ENCODE results near the gene WDR81.

WDR81 gene

DNA sequence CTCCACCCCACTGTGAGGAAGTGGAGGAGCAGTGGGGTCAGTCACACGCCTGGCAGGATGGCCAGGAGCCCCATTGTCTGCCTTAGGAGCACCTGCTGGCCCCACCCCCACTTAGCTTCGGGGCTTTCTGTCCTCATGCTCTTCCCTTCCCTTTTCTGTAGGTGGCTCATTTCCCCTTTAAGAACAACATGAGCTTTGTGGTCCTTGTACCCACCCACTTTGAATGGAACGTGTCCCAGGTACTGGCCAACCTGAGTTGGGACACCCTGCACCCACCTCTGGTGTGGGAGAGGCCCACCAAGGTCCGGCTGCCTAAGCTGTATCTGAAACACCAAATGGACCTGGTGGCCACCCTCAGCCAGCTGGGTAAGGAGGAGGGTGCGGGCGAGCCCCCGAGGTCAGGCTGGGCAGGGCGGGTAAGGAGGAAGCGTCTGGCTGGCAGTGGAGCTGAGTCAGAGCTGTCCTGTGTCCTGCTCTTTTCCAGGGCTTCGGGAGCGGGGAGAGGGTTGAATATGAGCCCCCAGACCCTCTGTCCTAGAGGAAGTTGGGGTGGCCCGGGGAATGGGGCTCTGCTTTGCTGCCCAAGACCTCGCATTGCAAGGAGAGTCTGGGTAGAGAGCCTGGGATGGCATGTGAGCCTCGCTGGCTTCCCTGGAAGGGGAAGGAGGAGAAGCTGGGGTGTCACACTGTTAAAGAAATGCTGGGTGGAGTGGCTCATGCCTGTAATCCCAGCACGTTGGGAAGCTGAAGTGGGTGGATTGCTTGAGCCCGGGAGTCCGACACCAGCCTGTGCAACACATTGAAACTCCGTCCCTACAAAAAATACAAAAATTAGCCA lies 28.1 kb downstream of the WDR81 start:
- Histone ChIP-seq H3K9ac (ENCODE audit: low read length) (no peak overlapping the region), H2AFZ (ENCODE audit: low read length) (no peak overlapping the region), H3K27me3 (ENCODE audit: insufficient read depth, low read length) (peaks cover 5% of the 10 kb centered on the region; the same call in 1 of the 2 replicates), H3K9me2 (ENCODE audit: low read depth, low read length) (no peaks in the 10 kb centered on the region), H3K4me1 (ENCODE audit: insufficient read depth, low read length, severe bottlenecking) (peaks cover 10% of the 10 kb centered on the region), H3K79me2 (ENCODE audit: insufficient read depth, low read length) (no peaks in the 10 kb centered on the region), H3F3A (ENCODE audit: insufficient read depth, low read length) (no peaks in the 10 kb centered on the region), H4K20me1 (ENCODE audit: insufficient read depth, low read length) (no peaks in the 10 kb centered on the region), H3K36me3 (ENCODE audit: insufficient read depth, low read length) (no peaks in the 10 kb centered on the region), H3K27ac (ENCODE audit: low read depth, low read length, poor library complexity, severe bottlenecking) (no peak overlapping the region), H3K4me3 (ENCODE audit: low read depth, low read length, poor library complexity, severe bottlenecking) (no peak overlapping the region), H3K4me2 (ENCODE audit: low read length) (no peak overlapping the region), H3K9me3 (ENCODE audit: low read length) (no peaks in the 10 kb centered on the region)
- TF ChIP-seq, protein P1, sequence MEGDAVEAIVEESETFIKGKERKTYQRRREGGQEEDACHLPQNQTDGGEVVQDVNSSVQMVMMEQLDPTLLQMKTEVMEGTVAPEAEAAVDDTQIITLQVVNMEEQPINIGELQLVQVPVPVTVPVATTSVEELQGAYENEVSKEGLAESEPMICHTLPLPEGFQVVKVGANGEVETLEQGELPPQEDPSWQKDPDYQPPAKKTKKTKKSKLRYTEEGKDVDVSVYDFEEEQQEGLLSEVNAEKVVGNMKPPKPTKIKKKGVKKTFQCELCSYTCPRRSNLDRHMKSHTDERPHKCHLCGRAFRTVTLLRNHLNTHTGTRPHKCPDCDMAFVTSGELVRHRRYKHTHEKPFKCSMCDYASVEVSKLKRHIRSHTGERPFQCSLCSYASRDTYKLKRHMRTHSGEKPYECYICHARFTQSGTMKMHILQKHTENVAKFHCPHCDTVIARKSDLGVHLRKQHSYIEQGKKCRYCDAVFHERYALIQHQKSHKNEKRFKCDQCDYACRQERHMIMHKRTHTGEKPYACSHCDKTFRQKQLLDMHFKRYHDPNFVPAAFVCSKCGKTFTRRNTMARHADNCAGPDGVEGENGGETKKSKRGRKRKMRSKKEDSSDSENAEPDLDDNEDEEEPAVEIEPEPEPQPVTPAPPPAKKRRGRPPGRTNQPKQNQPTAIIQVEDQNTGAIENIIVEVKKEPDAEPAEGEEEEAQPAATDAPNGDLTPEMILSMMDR (IDR thresholded peaks at IDR 0.05; ENCODE audit: low read length) = no peak; the same call in 1 of the 2 replicates
- TF ChIP-seq EZH2 (IDR thresholded peaks at IDR 0.05; ENCODE audit: borderline replicate concordance, low read length) = no peak

DNA sequence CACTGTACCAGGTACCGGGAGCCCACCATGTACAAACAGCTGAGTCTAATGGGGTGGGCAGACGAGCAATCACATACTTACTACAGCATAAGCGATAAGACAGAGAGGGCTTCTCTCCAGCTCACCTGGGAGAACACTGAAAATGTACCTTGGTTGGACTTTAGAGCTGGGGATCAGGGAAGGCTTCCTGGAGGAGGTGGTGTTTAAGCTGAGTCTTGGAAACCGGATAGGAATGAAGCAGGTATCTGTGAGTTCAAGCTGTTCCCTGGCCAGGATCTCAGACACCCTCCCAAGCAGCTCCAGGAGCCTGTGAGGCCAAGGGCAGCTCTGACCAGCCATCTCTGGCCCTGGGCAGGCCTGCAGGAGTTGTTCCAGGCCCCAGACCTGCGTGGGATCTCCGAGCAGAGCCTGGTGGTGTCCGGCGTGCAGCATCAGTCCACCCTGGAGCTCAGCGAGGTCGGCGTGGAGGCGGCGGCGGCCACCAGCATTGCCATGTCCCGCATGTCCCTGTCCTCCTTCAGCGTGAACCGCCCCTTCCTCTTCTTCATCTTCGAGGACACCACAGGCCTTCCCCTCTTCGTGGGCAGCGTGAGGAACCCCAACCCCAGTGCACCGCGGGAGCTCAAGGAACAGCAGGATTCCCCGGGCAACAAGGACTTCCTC lies 29.4 kb downstream of the WDR81 start:
- Histone ChIP-seq H3K27me3 (ENCODE audit: insufficient read depth, low read length) (peaks cover 5% of the 10 kb centered on the region; the same call in 1 of the 2 replicates), H2AFZ (ENCODE audit: low read length) (no peak overlapping the region), H3K4me2 (ENCODE audit: low read length) (no peak overlapping the region), H3K27ac (ENCODE audit: low read depth, low read length, poor library complexity, severe bottlenecking) (no peak overlapping the region), H3K9me3 (ENCODE audit: low read length) (no peaks in the 10 kb centered on the region), H3K4me1 (ENCODE audit: insufficient read depth, low read length, severe bottlenecking) (peaks cover 10% of the 10 kb centered on the region), H4K20me1 (ENCODE audit: insufficient read depth, low read length) (no peaks in the 10 kb centered on the region), H3K9ac (ENCODE audit: low read length) (no peak overlapping the region), H3K36me3 (ENCODE audit: insufficient read depth, low read length) (no peaks in the 10 kb centered on the region), H3K9me2 (ENCODE audit: low read depth, low read length) (no peaks in the 10 kb centered on the region), H3K79me2 (ENCODE audit: insufficient read depth, low read length) (no peaks in the 10 kb centered on the region), H3F3A (ENCODE audit: insufficient read depth, low read length) (no peaks in the 10 kb centered on the region), H3K4me3 (ENCODE audit: low read depth, low read length, poor library complexity, severe bottlenecking) (no peak overlapping the region)
- TF ChIP-seq EZH2 (IDR thresholded peaks at IDR 0.05; ENCODE audit: borderline replicate concordance, low read length) = no peak
- TF ChIP-seq, protein P1 (IDR thresholded peaks at IDR 0.05; ENCODE audit: low read length) = no peak

DNA sequence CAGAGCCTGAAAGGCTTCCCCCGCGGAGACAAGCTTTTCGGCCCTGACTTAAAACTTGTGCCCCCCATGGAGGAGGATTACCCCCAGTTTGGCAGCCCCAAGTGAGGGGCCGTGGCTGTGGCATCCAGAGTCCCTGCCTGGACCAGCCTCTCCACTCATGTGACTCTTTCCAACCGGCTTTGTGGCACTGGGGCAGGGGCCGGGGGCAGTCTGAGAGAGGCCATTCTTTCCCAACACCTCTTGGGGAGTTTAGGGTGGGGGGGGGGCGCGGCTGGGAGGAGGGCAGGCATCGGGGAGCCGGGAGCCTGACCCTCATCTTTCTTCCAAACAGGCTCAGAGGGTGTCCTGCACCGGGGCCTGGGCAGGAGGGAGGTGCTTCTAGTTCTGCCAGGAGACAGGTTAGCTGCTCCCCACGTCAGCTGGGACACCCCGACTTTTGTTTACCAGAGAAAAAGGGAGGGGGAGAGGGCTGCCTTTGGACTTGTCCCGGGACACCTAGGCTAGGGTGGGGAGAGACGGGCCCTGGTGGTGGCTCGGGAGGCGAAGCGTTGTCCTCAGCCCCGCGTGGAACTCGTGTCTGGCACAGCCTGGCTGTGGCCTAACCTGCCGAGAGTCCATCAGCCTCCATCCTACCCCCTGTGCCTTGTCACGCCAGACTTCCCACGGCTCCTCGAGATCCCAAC lies 30.1 kb downstream of the WDR81 start:
- H3K9me3 ChIP-seq (ENCODE audit: low read length) = no peaks in the 10 kb centered on the region
- H4K20me1 ChIP-seq (ENCODE audit: insufficient read depth, low read length) = no peaks in the 10 kb centered on the region
- H3K9ac ChIP-seq (ENCODE audit: low read length) = no peak overlapping the region
- H3F3A ChIP-seq (ENCODE audit: insufficient read depth, low read length) = no peaks in the 10 kb centered on the region
- TF ChIP-seq, protein P1 (IDR thresholded peaks at IDR 0.05; ENCODE audit: low read length) = no peak
- no peak for TF ChIP-seq EZH2 (IDR thresholded peaks at IDR 0.05; ENCODE audit: borderline replicate concordance, low read length)
- no peak overlapping the region for H3K4me3 ChIP-seq (ENCODE audit: low read depth, low read length, poor library complexity, severe bottlenecking)
- peaks cover 5% of the 10 kb centered on the region; the same call in 1 of the 2 replicates for H3K27me3 ChIP-seq (ENCODE audit: insufficient read depth, low read length)
- H3K36me3 ChIP-seq (ENCODE audit: insufficient read depth, low read length) = no peaks in the 10 kb centered on the region
- H3K4me2 ChIP-seq (ENCODE audit: low read length) = no peak overlapping the region
- no peak overlapping the region for H2AFZ ChIP-seq (ENCODE audit: low read length)
- H3K9me2 ChIP-seq (ENCODE audit: low read depth, low read length) = no peaks in the 10 kb centered on the region
- H3K79me2 ChIP-seq (ENCODE audit: insufficient read depth, low read length) = no peaks in the 10 kb centered on the region
- peaks cover 10% of the 10 kb centered on the region for H3K4me1 ChIP-seq (ENCODE audit: insufficient read depth, low read length, severe bottlenecking)
- no peak overlapping the region for H3K27ac ChIP-seq (ENCODE audit: low read depth, low read length, poor library complexity, severe bottlenecking)

Measured in OCI-LY1 (cell line).